ENCODE results near the gene ZNF432. TPM values are rescaled to one million over a fixed set of nuclear protein-coding genes. Genes with fewer than 3 reads are reported as not detected.
"Not testable (repeated sequence)": the region's sequence is repeated elsewhere in the genome, so short reads cannot be mapped to it uniquely, and the experiment has no call there.

The ZNF432 gene
- total RNA-seq, 1 donor from 2014 or later, result 15.5 TPM

GRCh38 chr19:52034051-52034728 is 14.4 kb downstream of the ZNF432 start:
- no peak overlapping the region for H3K27ac Mint-ChIP-seq

GRCh38 chr19:52028780-52029123 is 19.9 kb downstream of the ZNF432 start:
- Mint-ChIP-seq H3K27ac (peak overlapping the region; percentile 93), H3K4me1 (ENCODE audit: low read depth) (peaks cover 11% of the 10 kb centered on the region), H3K27me3 (ENCODE audit: low read depth) (no peaks in the 10 kb centered on the region), H3K9me3 (peaks cover 69% of the 10 kb centered on the region), H3K36me3 (ENCODE audit: low read depth) (peaks cover 80% of the 10 kb centered on the region), H3K4me3 (ENCODE audit: low read depth) (peak overlapping the region; percentile 92)
- no peak for DNase-seq (ENCODE audit: low spot score)
- intact Hi-C loops (cut with micrococcal nuclease), result loop anchor here (1.0 to 10.0 kb wide), 6 partner anchors 20 to 124 kb away; partner anchors contain the start of genes ZNF350, ZNF613, ZNF615 and ZNF616

More at GRCh38 chr19:52034051-52034728, 14.4 kb downstream of the ZNF432 start:
- peaks cover 80% of the 10 kb centered on the region for H3K9me3 Mint-ChIP-seq
- H3K4me1 Mint-ChIP-seq (ENCODE audit: low read depth), result peaks cover 1% of the 10 kb centered on the region
- intact Hi-C loops (cut with micrococcal nuclease), result no loop called here
- DNase-seq (ENCODE audit: low spot score), result no peak
- no peaks in the 10 kb centered on the region for H3K27me3 Mint-ChIP-seq (ENCODE audit: low read depth)
- H3K4me3 Mint-ChIP-seq (ENCODE audit: low read depth), result no peak overlapping the region
- peaks cover 82% of the 10 kb centered on the region for H3K36me3 Mint-ChIP-seq (ENCODE audit: low read depth)

- H3K27ac Mint-ChIP-seq, result peak within 1 kb of the TSS; percentile 93
- H3K9me3 Mint-ChIP-seq, result peaks cover 69% of the 10 kb centered on the region
- peak; percentile 82 for DNase-seq (ENCODE audit: low spot score)
- H3K36me3 Mint-ChIP-seq (ENCODE audit: low read depth), result peaks cover 80% of the 10 kb centered on the region
- intact Hi-C loops (cut with micrococcal nuclease), result loop anchor here (1.0 to 10.0 kb wide), 6 partner anchors 20 to 123 kb away; partner anchors contain the start of genes ZNF350, ZNF613, ZNF615 and ZNF616
- peak within 1 kb of the TSS; percentile 92 for H3K4me3 Mint-ChIP-seq (ENCODE audit: low read depth)
- peaks cover 11% of the 10 kb centered on the region for H3K4me1 Mint-ChIP-seq (ENCODE audit: low read depth)
- no peaks in the 10 kb centered on the region for H3K27me3 Mint-ChIP-seq (ENCODE audit: low read depth)
Observed at GRCh38 chr19:52028027-52028779, 20.4 kb downstream of the ZNF432 start, which contains the start of gene ZNF614. TSS of gene ZNF614 (minus strand) at chr19:52028379. CDS start at chr19:52025745, 2,634 bp downstream.

- not testable (repeated sequence) for H3K27me3 Mint-ChIP-seq (ENCODE audit: low read depth); H3K27ac Mint-ChIP-seq; H3K4me3 Mint-ChIP-seq (ENCODE audit: low read depth); DNase-seq (ENCODE audit: low spot score)
- peaks cover 72% of the 10 kb centered on the region for H3K9me3 Mint-ChIP-seq
- H3K4me1 Mint-ChIP-seq (ENCODE audit: low read depth), result peaks cover 11% of the 10 kb centered on the region
- intact Hi-C loops (cut with micrococcal nuclease), result loop anchor here (5.0 to 10.0 kb wide), 2 partner anchors 111 to 122 kb away; partner anchors contain the start of genes ZNF616 and ZNF649
- peaks cover 87% of the 10 kb centered on the region for H3K36me3 Mint-ChIP-seq (ENCODE audit: low read depth)
Observed at GRCh38 chr19:52026255-52026990, 22.2 kb downstream of the ZNF432 start.

GRCh38 chr19:52024478-52024877 is 24.2 kb downstream of the ZNF432 start:
- peaks cover 91% of the 10 kb centered on the region for H3K36me3 Mint-ChIP-seq (ENCODE audit: low read depth)
- H3K4me1 Mint-ChIP-seq (ENCODE audit: low read depth), result peaks cover 11% of the 10 kb centered on the region
- DNase-seq (ENCODE audit: low spot score); H3K27ac Mint-ChIP-seq; H3K27me3 Mint-ChIP-seq (ENCODE audit: low read depth); H3K4me3 Mint-ChIP-seq (ENCODE audit: low read depth): not testable (repeated sequence)
- intact Hi-C loops (cut with micrococcal nuclease), result loop anchor here (10.0 kb wide), 1 partner anchor 120 kb away; the partner anchor contains the start of gene ZNF649
- peaks cover 74% of the 10 kb centered on the region for H3K9me3 Mint-ChIP-seq

- Mint-ChIP-seq H3K9me3 (peaks cover 87% of the 10 kb centered on the region), H3K4me3 (ENCODE audit: low read depth) (no peak overlapping the region), H3K27ac (no peak overlapping the region), H3K36me3 (ENCODE audit: low read depth) (peaks cover 98% of the 10 kb centered on the region), H3K4me1 (ENCODE audit: low read depth) (peaks cover 4% of the 10 kb centered on the region), H3K27me3 (ENCODE audit: low read depth) (no peaks in the 10 kb centered on the region)
- intact Hi-C loops (cut with micrococcal nuclease), result loop anchor here (10.0 kb wide), 1 partner anchor 117 kb away; the partner anchor contains the start of gene ZNF649
- no peak for DNase-seq (ENCODE audit: low spot score)
Observed at GRCh38 chr19:52022193-52022592, 26.4 kb downstream of the ZNF432 start.

GRCh38 chr19:52020506-52020905 is 28.1 kb downstream of the ZNF432 start:
- Mint-ChIP-seq H3K27ac (no peak overlapping the region), H3K27me3 (ENCODE audit: low read depth) (no peaks in the 10 kb centered on the region), H3K4me3 (ENCODE audit: low read depth) (no peak overlapping the region), H3K9me3 (peaks cover 87% of the 10 kb centered on the region), H3K4me1 (ENCODE audit: low read depth) (no peaks in the 10 kb centered on the region), H3K36me3 (ENCODE audit: low read depth) (peaks cover 98% of the 10 kb centered on the region)
- intact Hi-C loops (cut with micrococcal nuclease), result loop anchor here (10.0 kb wide), 1 partner anchor 116 kb away; the partner anchor contains the start of gene ZNF649
- no peak for DNase-seq (ENCODE audit: low spot score)

- Mint-ChIP-seq H3K4me3 (ENCODE audit: low read depth) (no peak overlapping the region), H3K36me3 (ENCODE audit: low read depth) (peaks cover 65% of the 10 kb centered on the region), H3K4me1 (ENCODE audit: low read depth) (peaks cover 10% of the 10 kb centered on the region), H3K27ac (no peak overlapping the region), H3K27me3 (ENCODE audit: low read depth) (no peaks in the 10 kb centered on the region), H3K9me3 (peaks cover 55% of the 10 kb centered on the region)
- no peak for DNase-seq (ENCODE audit: low spot score)
- intact Hi-C loops (cut with micrococcal nuclease), result no loop called here
Observed at GRCh38 chr19:52010674-52011073, 38.0 kb downstream of the ZNF432 start.

- Mint-ChIP-seq H3K27me3 (ENCODE audit: low read depth) (no peaks in the 10 kb centered on the region), H3K4me1 (ENCODE audit: low read depth) (peaks cover 10% of the 10 kb centered on the region), H3K4me3 (ENCODE audit: low read depth) (peak within 1 kb of the TSS; percentile 93), H3K36me3 (ENCODE audit: low read depth) (peaks cover 69% of the 10 kb centered on the region), H3K9me3 (peaks cover 62% of the 10 kb centered on the region), H3K27ac (peak within 1 kb of the TSS; percentile 96)
- DNase-seq (ENCODE audit: low spot score), result peak; percentile 80
- intact Hi-C loops (cut with micrococcal nuclease), result loop anchor here (1.0 to 2.0 kb wide), 3 partner anchors 20 to 81 kb away; partner anchors contain the start of genes ZNF350, ZNF613 and ZNF614
Observed at GRCh38 chr19:52007806-52008557, 40.7 kb downstream of the ZNF432 start, which contains the start of gene ZNF615. TSS of gene ZNF615 (minus strand) at chr19:52008211. CDS start at chr19:52003711, 4,500 bp downstream.

- peak overlapping the region; percentile 96 for H3K27ac Mint-ChIP-seq
- no peaks in the 10 kb centered on the region for H3K27me3 Mint-ChIP-seq (ENCODE audit: low read depth)
- H3K4me3 Mint-ChIP-seq (ENCODE audit: low read depth), result peak overlapping the region; percentile 93
Observed at GRCh38 chr19:52007451-52007805, 41.2 kb downstream of the ZNF432 start.

GRCh38 chr19:51994048-51994644 is 54.5 kb downstream of the ZNF432 start:
- no peak overlapping the region for H3K27ac Mint-ChIP-seq
- H3K27me3 Mint-ChIP-seq (ENCODE audit: low read depth), result no peaks in the 10 kb centered on the region
- intact Hi-C loops (cut with micrococcal nuclease), result no loop called here
- H3K9me3 Mint-ChIP-seq, result peaks cover 88% of the 10 kb centered on the region
- no peaks in the 10 kb centered on the region for H3K4me1 Mint-ChIP-seq (ENCODE audit: low read depth)
- DNase-seq (ENCODE audit: low spot score), result no peak
- H3K4me3 Mint-ChIP-seq (ENCODE audit: low read depth), result no peak overlapping the region
- peaks cover 78% of the 10 kb centered on the region for H3K36me3 Mint-ChIP-seq (ENCODE audit: low read depth)

More at GRCh38 chr19:52007451-52007805, 41.2 kb downstream of the ZNF432 start:
- Mint-ChIP-seq H3K9me3 (peaks cover 59% of the 10 kb centered on the region), H3K4me1 (ENCODE audit: low read depth) (peaks cover 10% of the 10 kb centered on the region), H3K36me3 (ENCODE audit: low read depth) (peaks cover 65% of the 10 kb centered on the region)
- no peak for DNase-seq (ENCODE audit: low spot score)
- intact Hi-C loops (cut with micrococcal nuclease), result no loop called here

Data from activated T-helper 2 cell treated with anti-CD3 and anti-CD28 coated beads, Interferon-gamma antibody, Interleukin-2, Interleukin-4, amounts not matched to agents 10 μg/mL and 5 μg/mL and 100 μg/mL, durations not matched to agents 14 hours and 24 hours and 36 hours (primary cell).